Stomach (tissue), 9 donors: ENCODE data around the gene SLC4A3. TPM values are rescaled to one million over a fixed set of nuclear protein-coding genes. Genes with fewer than 3 reads are reported as not detected.
A peak's percentile ranks its signal among the peaks of the same experiment; 100 is the strongest.

ENCODE experiments used
- DNase-seq, 2 donors: peaks; one replicate each; pipeline versions ENCODE4 v3.0.0 to v3.0.0-alpha.2; 2013 to 2019
- H3K27ac ChIP-seq, 5 donors: fragments of 200-600 bp in 4 of 5; sonication (generic) in 4 of 5; one replicate each; pipeline ENCODE4 v1.5.1; 2013 to 2019; ENCODE audit warnings: mild to moderate bottlenecking in 1 of 5, moderate library complexity in 1 of 5
- H3K27me3 ChIP-seq, 3 donors: fragments of 200-600 bp; sonication (generic); one replicate each; pipeline ENCODE4 v1.5.1; 2017 to 2019; ENCODE audit warnings: mixed run types in 1 of 3
- H3K36me3 ChIP-seq, 4 donors: fragments of 200-600 bp; sonication (generic); 1 replicate in 3 of 4; 2 replicates in 1 of 4; pipeline ENCODE4 v1.5.1; 2016 to 2019
- H3K4me1 ChIP-seq, 4 donors: fragments of 200-600 bp; sonication (generic); one replicate each; pipeline ENCODE4 v1.5.1; 2016 to 2019
- H3K4me3 ChIP-seq, 4 donors: fragments of 200-600 bp; sonication (generic) in 3 of 4; one replicate each; pipeline ENCODE4 v1.5.1; 2016 to 2019; ENCODE audit warnings: mild to moderate bottlenecking in 1 of 4
- H3K9me3 ChIP-seq, 4 donors: fragments of 200-600 bp; sonication (generic); one replicate each; pipeline ENCODE4 v1.5.1; 2016 to 2019
- EP300 ChIP-seq: sonication (generic); formaldehyde crosslinking; IDR thresholded peaks from one replicate; pipeline ENCODE4 v1.6.1; 2017; ENCODE audit warnings: antibody characterized with exemption
- POLR2A ChIP-seq, 4 donors: fragments of 450-650 bp; IDR thresholded peaks; one replicate each; pipeline ENCODE4 v1.6.1; 2016; ENCODE audit warnings: antibody characterized with exemption in 4 of 4, control low read depth in 2 of 4, mild to moderate bottlenecking in 1 of 4, moderate library complexity in 1 of 4
- POLR2AphosphoS5 ChIP-seq, 3 donors: sonication (generic); formaldehyde crosslinking; IDR thresholded peaks; one replicate each; pipeline ENCODE4 v1.6.1; 2016; ENCODE audit warnings: antibody characterized with exemption in 3 of 3
- WGBS, 5 donors: extraction: QIAGEN DNeasy Blood & Tissue Kit in 3 of 5; methylation state at CpG; one replicate each; pipeline versions ENCODE4 v1.1.5 to v1.1.7; 2013 to 2018; 5-methylcytosine and 5-hydroxymethylcytosine counted together
- intact Hi-C: fragments of 100-400 bp; cut with DNase I; formaldehyde crosslinking; loops from one replicate; pipeline ENCODE4 v1.15.1; 2023; ENCODE audit warnings: low total_unique reads
- polyA plus RNA-seq, 3 donors: library from polyadenylated mRNA; stranded (reverse); fragments of 200-250 nt; gene quantifications; one replicate each; pipeline ENCODE4 v1.2.3, GENCODE V29; 2013
- total RNA-seq, 5 donors: library from RNA; depleted of rRNA; stranded (reverse); fragments of >200 nt; gene quantifications; one replicate each; pipeline versions ENCODE4 v1.1.0 to v1.2.3, GENCODE V29; 2014 to 2016
- TF ChIP-seq, protein P1 (sequence below), 7 experiments: fragments of 450-650 bp in 4 of 7; fragments of 200-600 bp in 3 of 7; sonication (generic) in 3 of 7; IDR thresholded peaks; one replicate each; pipeline ENCODE4 v1.5.1; 2016 to 2019; ENCODE audit warnings: antibody characterized with exemption in 7 of 7, control low read depth in 2 of 7, mild to moderate bottlenecking in 1 of 7
- donor health status: healthy with polysubstance abuse.
- donor health status: Bipolar disorder and iron deficiency.
- donor health status: healthy.

SLC4A3 gene
- total and polyA plus RNA-seq, 8 donors, result 0.58 to 22.8 (median 1.6) TPM; not detected in 1

DNA sequence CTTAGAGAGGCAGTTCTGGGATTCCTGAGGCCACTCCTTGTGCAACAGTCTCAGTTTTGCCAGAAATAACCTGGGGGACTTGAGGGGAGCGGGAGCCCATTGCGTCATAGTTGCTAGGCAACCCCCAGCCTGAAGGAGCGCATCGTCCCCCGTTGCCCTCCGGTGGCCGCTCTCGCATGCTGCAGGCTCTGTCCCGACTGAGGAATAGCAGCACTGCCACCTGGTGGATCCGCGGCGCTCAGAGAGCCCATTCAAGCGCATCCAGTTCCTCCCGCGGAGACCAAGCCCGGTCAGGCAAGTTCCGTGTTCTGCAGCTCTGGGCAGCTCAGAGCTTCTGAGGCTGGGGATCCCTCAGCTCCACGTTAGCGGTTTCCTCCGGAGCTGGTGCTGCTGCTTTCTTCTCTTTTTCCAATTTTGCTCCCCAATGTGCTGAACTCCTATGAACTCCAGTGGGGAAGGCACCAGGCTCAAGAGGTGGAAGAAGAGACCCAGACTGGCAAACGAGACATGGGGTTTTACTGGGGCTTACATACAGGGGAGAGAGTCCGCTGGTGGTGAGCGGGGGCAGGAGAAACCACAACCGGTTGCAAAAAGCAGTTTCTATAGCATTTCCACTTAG, 15.1 kb downstream of the SLC4A3 start:
- Histone ChIP-seq H3K4me3 (no peak overlapping the region), H3K36me3 (no peaks in the 10 kb centered on the region), H3K27me3 (peaks cover 0 to 4% (median 0%) of the 10 kb centered on the region in 3 donors), H3K9me3 (no peaks in the 10 kb centered on the region), H3K27ac (peak overlapping the region in 1 of 5 donors; percentile 50), H3K4me1 (peaks cover 0 to 24% (median 15%) of the 10 kb centered on the region in 4 donors)
- peak; percentile 95 to 98 for DNase-seq
- intact Hi-C loops, result loop anchor here (5.0 kb wide), 1 partner anchor 100 kb away; the partner anchor contains the start of genes CHPF and TMEM198
- TF ChIP-seq EP300 (no peak), POLR2AphosphoS5 (IDR thresholded peaks at IDR 0.05) (peak in 2 of 3 donors; percentile 70 to 90), POLR2A (IDR thresholded peaks at IDR 0.05) (no peak)
- TF ChIP-seq, protein P1, sequence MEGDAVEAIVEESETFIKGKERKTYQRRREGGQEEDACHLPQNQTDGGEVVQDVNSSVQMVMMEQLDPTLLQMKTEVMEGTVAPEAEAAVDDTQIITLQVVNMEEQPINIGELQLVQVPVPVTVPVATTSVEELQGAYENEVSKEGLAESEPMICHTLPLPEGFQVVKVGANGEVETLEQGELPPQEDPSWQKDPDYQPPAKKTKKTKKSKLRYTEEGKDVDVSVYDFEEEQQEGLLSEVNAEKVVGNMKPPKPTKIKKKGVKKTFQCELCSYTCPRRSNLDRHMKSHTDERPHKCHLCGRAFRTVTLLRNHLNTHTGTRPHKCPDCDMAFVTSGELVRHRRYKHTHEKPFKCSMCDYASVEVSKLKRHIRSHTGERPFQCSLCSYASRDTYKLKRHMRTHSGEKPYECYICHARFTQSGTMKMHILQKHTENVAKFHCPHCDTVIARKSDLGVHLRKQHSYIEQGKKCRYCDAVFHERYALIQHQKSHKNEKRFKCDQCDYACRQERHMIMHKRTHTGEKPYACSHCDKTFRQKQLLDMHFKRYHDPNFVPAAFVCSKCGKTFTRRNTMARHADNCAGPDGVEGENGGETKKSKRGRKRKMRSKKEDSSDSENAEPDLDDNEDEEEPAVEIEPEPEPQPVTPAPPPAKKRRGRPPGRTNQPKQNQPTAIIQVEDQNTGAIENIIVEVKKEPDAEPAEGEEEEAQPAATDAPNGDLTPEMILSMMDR (IDR thresholded peaks at IDR 0.05), result peak in 5 of 7 experiments; percentile 92 to 100 (median 98)
- 9 to 14% (median 11%) methylated on average over 19 to 24 of the region's 24 CpGs for WGBS, 5 donors

DNA sequence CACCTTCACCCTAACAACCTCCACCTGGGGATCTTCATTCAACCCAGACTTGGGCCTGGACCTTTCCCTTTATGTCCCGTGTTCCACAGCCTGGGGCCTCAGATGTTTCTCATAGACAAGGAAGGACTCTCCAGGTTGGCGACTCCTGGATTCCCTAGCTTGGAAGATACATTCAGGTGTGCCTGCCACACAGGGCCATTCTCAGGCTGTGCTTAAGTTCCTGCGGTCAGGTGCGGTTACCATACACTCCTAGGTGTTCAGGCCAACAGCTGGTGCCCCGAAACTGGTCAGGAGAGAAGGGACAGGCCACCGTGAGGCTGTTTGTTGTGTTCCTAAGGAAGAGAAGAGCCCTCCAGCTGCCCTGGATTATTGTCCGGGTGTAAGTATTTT, 15.6 kb downstream of the SLC4A3 start:
- peaks cover 0 to 24% (median 15%) of the 10 kb centered on the region in 4 donors for H3K4me1 ChIP-seq
- TF ChIP-seq, protein P1 (IDR thresholded peaks at IDR 0.05), result no peak
- TF ChIP-seq POLR2A (IDR thresholded peaks at IDR 0.05) (no peak), EP300 (no peak), POLR2AphosphoS5 (IDR thresholded peaks at IDR 0.05) (no peak)
- no peak for DNase-seq
- H3K27me3 ChIP-seq, result peaks cover 0 to 4% (median 0%) of the 10 kb centered on the region in 3 donors
- H3K27ac ChIP-seq, result no peak overlapping the region
- intact Hi-C loops, result loop anchor here (5.0 kb wide), 1 partner anchor 101 kb away; the partner anchor contains the start of genes CHPF and TMEM198
- WGBS, 5 donors, result 77 to 90% (median 88%) methylated on average over 7 of the region's 7 CpGs
- no peaks in the 10 kb centered on the region for H3K9me3 ChIP-seq
- H3K4me3 ChIP-seq, result no peak overlapping the region
- H3K36me3 ChIP-seq, result no peaks in the 10 kb centered on the region

DNA sequence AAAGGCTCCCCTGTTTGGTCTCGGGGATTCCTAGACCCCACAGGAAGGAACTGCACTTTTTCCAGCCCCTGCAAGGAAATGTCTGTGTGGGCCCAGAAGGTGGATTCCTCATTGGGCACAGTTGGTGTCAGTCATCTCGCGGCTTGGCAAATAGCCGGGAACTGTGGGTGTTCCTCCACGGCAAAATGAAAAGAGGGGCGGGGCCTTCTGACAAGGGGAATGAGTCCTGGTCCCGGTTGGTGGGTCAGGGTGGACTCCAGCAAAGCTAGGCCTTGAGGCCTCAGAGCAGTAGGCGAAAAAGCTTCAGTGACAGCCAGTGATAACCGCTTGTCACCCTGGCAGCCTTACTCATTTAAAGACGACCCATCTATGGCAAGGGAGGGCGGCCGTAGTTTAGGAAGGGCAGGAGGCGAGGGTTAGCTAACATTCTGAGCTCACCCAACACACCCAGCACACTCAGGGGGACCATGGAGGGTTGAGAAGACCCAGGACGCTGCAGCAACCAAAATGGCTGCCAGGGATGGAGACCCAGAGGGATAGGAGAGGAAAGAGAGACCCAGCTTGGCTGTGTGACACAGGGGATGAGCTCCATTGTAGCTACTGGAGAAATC, 16.5 kb downstream of the SLC4A3 start:
- DNase-seq, result no peak
- Histone ChIP-seq H3K4me1 (peaks cover 0 to 24% (median 15%) of the 10 kb centered on the region in 4 donors), H3K4me3 (no peak overlapping the region), H3K27me3 (no peaks in the 10 kb centered on the region), H3K27ac (no peak overlapping the region), H3K36me3 (no peaks in the 10 kb centered on the region), H3K9me3 (no peaks in the 10 kb centered on the region)
- no peak for TF ChIP-seq EP300
- TF ChIP-seq POLR2A (IDR thresholded peaks at IDR 0.05), result no peak
- no peak for TF ChIP-seq POLR2AphosphoS5 (IDR thresholded peaks at IDR 0.05)
- TF ChIP-seq, protein P1 (IDR thresholded peaks at IDR 0.05), result no peak
- intact Hi-C loops, result loop anchor here (5.0 kb wide), 1 partner anchor 102 kb away; the partner anchor contains the start of genes CHPF and TMEM198
- WGBS, 5 donors, result 76 to 87% (median 84%) methylated on average over 14 of the region's 14 CpGs

DNA sequence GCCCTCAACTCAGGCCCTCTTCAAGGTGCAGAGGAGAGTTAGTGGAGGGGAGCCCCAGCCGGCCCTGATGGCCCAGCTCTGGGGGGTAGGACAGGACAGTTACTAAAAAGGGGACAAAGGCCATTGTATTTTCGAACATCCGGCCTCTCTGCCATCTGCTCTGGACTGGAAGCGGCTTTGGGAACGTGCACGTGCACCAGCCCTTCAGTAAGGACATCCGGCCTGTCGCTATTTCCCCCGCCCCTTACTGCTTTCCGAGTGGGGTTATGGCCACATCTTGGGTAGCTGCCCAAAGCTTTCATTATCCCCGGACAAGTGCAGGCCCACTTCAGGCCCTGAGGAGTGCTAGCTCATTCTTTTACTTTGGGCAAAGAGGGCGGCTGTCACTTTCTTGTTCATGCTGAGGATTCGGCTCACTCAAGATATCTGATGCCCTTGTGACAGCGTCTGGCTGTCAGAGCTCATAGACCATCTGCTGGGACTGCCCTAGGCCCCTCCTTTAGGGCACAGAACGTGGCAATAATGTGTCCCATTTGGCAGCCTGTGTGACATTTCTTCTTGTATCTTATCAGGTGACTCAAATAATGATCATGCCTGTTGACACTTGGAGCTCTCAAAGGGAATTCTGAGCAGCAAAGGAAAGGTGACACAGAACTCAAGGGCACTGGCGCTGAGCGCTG, 17.5 kb downstream of the SLC4A3 start:
- DNase-seq, result peak in 1 of 2 donors; percentile 55
- TF ChIP-seq POLR2AphosphoS5 (IDR thresholded peaks at IDR 0.05), result no peak
- intact Hi-C loops, result loop anchor here (5.0 kb wide), 1 partner anchor 103 kb away; the partner anchor contains the start of genes CHPF and TMEM198
- no peaks in the 10 kb centered on the region for H3K36me3 ChIP-seq
- H3K27me3 ChIP-seq, result no peaks in the 10 kb centered on the region
- peaks cover 0 to 24% (median 15%) of the 10 kb centered on the region in 4 donors for H3K4me1 ChIP-seq
- 59 to 65% (median 63%) methylated on average over 17 of the region's 17 CpGs for WGBS, 5 donors
- H3K9me3 ChIP-seq, result no peaks in the 10 kb centered on the region
- peak overlapping the region in 2 of 5 donors; percentile 22 to 27 for H3K27ac ChIP-seq
- no peak overlapping the region for H3K4me3 ChIP-seq
